NT2/D1 (cell line): Measurements from ENCODE around the gene SDK1.

Source experiments
- YY1 ChIP-seq: IDR thresholded peaks from 2 replicates; pipeline ENCODE4 v1.6.1; 2011; ENCODE audit not compliant: insufficient read length, insufficient read depth
- ZNF274 ChIP-seq: IDR thresholded peaks from 2 replicates; pipeline ENCODE4 v1.6.1; 2011; ENCODE audit warnings: mild to moderate bottlenecking, low read depth, low read length

- TF ChIP-seq YY1, result no peak
- no peak for TF ChIP-seq ZNF274
These were observed 946.2 kb downstream of the SDK1 start for GRCh38 chr7:4247106-4247876.
